Caco-2 (cell line): Measurements from ENCODE around the gene RNF130. TPM values are rescaled to one million over a fixed set of nuclear protein-coding genes. Genes with fewer than 3 reads are reported as not detected.

Experiments used
- BruUV-seq: library from RNA; stranded (reverse); fragments of 400-500 nt; replicated peaks from 2 replicates; lab custom pipeline; 2021; lab: Mats Ljungman, UMichigan
- CTCF ChIA-PET: fragments of 300-600 bp; sonication (Branson Sonifier 250); formaldehyde crosslinking; loops from one replicate; lab custom pipeline; 2022; ENCODE audit warnings: antibody characterized with exemption; lab: Charles Lee
- POLR2A ChIA-PET: fragments of 300-600 bp; sonication (Branson Sonifier 250); formaldehyde crosslinking; loops from one replicate; lab custom pipeline; 2022; ENCODE audit warnings: antibody characterized with exemption; lab: Charles Lee
- DNase-seq, 2 experiments: peaks; one replicate each; pipeline versions ENCODE4 v3.0.0 to v3.0.0-alpha.2; 2020 to 2022
- H3K27me3 ChIP-seq: replicated peaks from 2 replicates; pipeline ENCODE4 v1.6.0; 2011; ENCODE audit warnings: low read length; ENCODE audit not compliant: control insufficient read depth, insufficient read depth
- H3K36me3 ChIP-seq: 2 replicates; pipeline ENCODE4 v1.5.1; 2011; ENCODE audit warnings: low read length; ENCODE audit not compliant: control insufficient read depth, insufficient read depth
- H3K4me1 ChIP-seq: fragments of 250-450 bp; sonication (Bioruptor Pico); 2 replicates; pipeline ENCODE4 v1.5.1; 2020; ENCODE audit warnings: mild to moderate bottlenecking
- H3K4me3 ChIP-seq: 2 replicates; pipeline ENCODE4 v1.5.1; 2011; ENCODE audit warnings: low read depth, mild to moderate bottlenecking, control low read depth, low read length
- H3K9me3 ChIP-seq: fragments of 250-450 bp; sonication (Bioruptor Pico); 2 replicates; pipeline ENCODE4 v1.5.1; 2020; ENCODE audit warnings: mild to moderate bottlenecking, moderate library complexity
- H3K27ac Mint-ChIP-seq: one replicate; pipeline ENCODE4 v1.8.0; 2022; ENCODE audit warnings: mixed read lengths; ENCODE audit not compliant: unreplicated experiment
- H3K27me3 Mint-ChIP-seq: one replicate; pipeline ENCODE4 v1.8.0; 2022; ENCODE audit warnings: mixed read lengths; ENCODE audit not compliant: insufficient read depth, unreplicated experiment
- H3K36me3 Mint-ChIP-seq: one replicate; pipeline ENCODE4 v1.8.0; 2022; ENCODE audit warnings: mild to moderate bottlenecking, mixed read lengths; ENCODE audit not compliant: insufficient read depth, unreplicated experiment
- H3K4me1 Mint-ChIP-seq: one replicate; pipeline ENCODE4 v1.8.0; 2022; ENCODE audit warnings: low read depth, mixed read lengths; ENCODE audit not compliant: unreplicated experiment
- H3K4me3 Mint-ChIP-seq: one replicate; pipeline ENCODE4 v1.8.0; 2022; ENCODE audit warnings: mild to moderate bottlenecking, moderate library complexity, mixed read lengths; ENCODE audit not compliant: unreplicated experiment
- H3K9me3 Mint-ChIP-seq: one replicate; pipeline ENCODE4 v1.8.0; 2022; ENCODE audit warnings: mixed read lengths; ENCODE audit not compliant: unreplicated experiment
- intact Hi-C: fragments of 100-400 bp; cut with micrococcal nuclease; formaldehyde crosslinking; loops from one replicate; pipeline ENCODE4 v1.10.0; 2022; ENCODE audit not compliant: unreplicated experiment
- total RNA-seq: library from RNA; stranded (reverse); gene quantifications from 2 replicates; pipeline ENCODE4 v1.2.3, GENCODE V29; 2022
- TF ChIP-seq, protein P1 (sequence below), 2 experiments: fragments of 200-600 bp in 1 of 2; IDR thresholded peaks; 1 replicate in 1 of 2; 2 replicates in 1 of 2; pipeline versions ENCODE4 v1.5.1 to v1.8.0; 2011 to 2022; ENCODE audit warnings: antibody characterized with exemption in 1 of 2, control low read depth in 1 of 2, inconsistent platforms in 1 of 2, low read depth in 1 of 2, low read length in 1 of 2, mild to moderate bottlenecking in 1 of 2, moderate library complexity in 1 of 2; ENCODE audit not compliant: insufficient read depth in 1 of 2, severe bottlenecking in 1 of 2, unreplicated experiment in 1 of 2

RNF130 gene
- total RNA-seq, 1 experiment from 2014 or later, result 34.5 TPM

- intact Hi-C loops, result no loop called here
- Mint-ChIP-seq H3K27me3 (peaks cover under 1% of the 10 kb centered on the region), H3K9me3 (no peaks in the 10 kb centered on the region), H3K36me3 (no peaks in the 10 kb centered on the region), H3K27ac (no peak overlapping the region), H3K4me1 (no peaks in the 10 kb centered on the region), H3K4me3 (no peak overlapping the region)
- DNase-seq, result peak; percentile 24 to 35
- Histone ChIP-seq H3K4me3 (no peak overlapping the region), H3K9me3 (no peaks in the 10 kb centered on the region), H3K36me3 (no peaks in the 10 kb centered on the region), H3K27me3 (no peaks in the 10 kb centered on the region), H3K4me1 (peaks cover 10% of the 10 kb centered on the region)
- no TSS peak for BruUV-seq
- TF ChIP-seq, protein P1, sequence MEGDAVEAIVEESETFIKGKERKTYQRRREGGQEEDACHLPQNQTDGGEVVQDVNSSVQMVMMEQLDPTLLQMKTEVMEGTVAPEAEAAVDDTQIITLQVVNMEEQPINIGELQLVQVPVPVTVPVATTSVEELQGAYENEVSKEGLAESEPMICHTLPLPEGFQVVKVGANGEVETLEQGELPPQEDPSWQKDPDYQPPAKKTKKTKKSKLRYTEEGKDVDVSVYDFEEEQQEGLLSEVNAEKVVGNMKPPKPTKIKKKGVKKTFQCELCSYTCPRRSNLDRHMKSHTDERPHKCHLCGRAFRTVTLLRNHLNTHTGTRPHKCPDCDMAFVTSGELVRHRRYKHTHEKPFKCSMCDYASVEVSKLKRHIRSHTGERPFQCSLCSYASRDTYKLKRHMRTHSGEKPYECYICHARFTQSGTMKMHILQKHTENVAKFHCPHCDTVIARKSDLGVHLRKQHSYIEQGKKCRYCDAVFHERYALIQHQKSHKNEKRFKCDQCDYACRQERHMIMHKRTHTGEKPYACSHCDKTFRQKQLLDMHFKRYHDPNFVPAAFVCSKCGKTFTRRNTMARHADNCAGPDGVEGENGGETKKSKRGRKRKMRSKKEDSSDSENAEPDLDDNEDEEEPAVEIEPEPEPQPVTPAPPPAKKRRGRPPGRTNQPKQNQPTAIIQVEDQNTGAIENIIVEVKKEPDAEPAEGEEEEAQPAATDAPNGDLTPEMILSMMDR (IDR thresholded peaks at IDR 0.05; ENCODE audit: insufficient read depth in 1 of 2, low read depth in 1 of 2, low read length in 1 of 2, severe bottlenecking in 1 of 2, unreplicated experiment in 1 of 2), result no peak
- CTCF ChIA-PET, result interaction anchor here (1.2 kb wide), 1 partner anchor 61 kb away, joined by 3 read pairs; no protein-coding TSS in a partner anchor
- POLR2A ChIA-PET, result no interaction called here
Measured at GRCh38 chr5:179914032-179914755, 157.4 kb downstream of the RNF130 start.

- Mint-ChIP-seq H3K9me3 (no peaks in the 10 kb centered on the region), H3K36me3 (no peaks in the 10 kb centered on the region), H3K27ac (no peak overlapping the region), H3K27me3 (no peaks in the 10 kb centered on the region), H3K4me1 (no peaks in the 10 kb centered on the region), H3K4me3 (no peak overlapping the region)
- H3K9me3 ChIP-seq, result no peaks in the 10 kb centered on the region
- no peak for DNase-seq
- POLR2A ChIA-PET, result no interaction called here
- no peaks in the 10 kb centered on the region for H3K36me3 ChIP-seq
- intact Hi-C loops, result no loop called here
- no TSS peak for BruUV-seq
- no peak overlapping the region for H3K4me3 ChIP-seq
- peaks cover 11% of the 10 kb centered on the region for H3K4me1 ChIP-seq
- TF ChIP-seq, protein P1 (IDR thresholded peaks at IDR 0.05; ENCODE audit: insufficient read depth in 1 of 2, low read depth in 1 of 2, low read length in 1 of 2, severe bottlenecking in 1 of 2, unreplicated experiment in 1 of 2), result no peak
- H3K27me3 ChIP-seq, result no peaks in the 10 kb centered on the region
- CTCF ChIA-PET, result interaction anchor here (1.2 kb wide), 1 partner anchor 61 kb away, joined by 3 read pairs; no protein-coding TSS in a partner anchor
Measured at GRCh38 chr5:179913461-179913860, 158.1 kb downstream of the RNF130 start.

DNA sequence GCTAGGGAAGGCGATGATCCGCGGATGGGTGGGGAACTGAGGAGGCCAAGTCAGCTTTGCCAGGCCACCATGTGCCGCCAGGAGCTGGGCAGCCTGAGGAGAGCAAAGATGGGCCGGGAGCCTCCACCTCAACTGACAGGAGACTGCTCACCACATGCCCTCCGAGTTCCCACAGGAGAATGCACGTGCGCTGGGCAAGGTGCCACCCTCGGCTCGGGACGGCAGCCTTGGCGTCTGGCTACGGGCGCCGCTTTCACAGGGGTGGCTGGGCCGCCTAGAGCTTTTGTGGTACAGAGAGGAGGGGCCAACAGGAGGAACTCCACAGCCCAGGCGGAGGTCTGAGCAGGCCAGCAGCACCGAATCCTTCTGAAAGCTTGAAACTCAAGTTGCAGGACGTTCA lies 158.6 kb downstream of the RNF130 start:
- Histone ChIP-seq H3K4me1 (peaks cover 14% of the 10 kb centered on the region), H3K4me3 (no peak overlapping the region), H3K9me3 (no peaks in the 10 kb centered on the region), H3K36me3 (no peaks in the 10 kb centered on the region), H3K27me3 (no peaks in the 10 kb centered on the region)
- no peaks in the 10 kb centered on the region for H3K4me1 Mint-ChIP-seq
- no peak overlapping the region for H3K27ac Mint-ChIP-seq
- no peaks in the 10 kb centered on the region for H3K36me3 Mint-ChIP-seq
- POLR2A ChIA-PET, result no interaction called here
- no peak overlapping the region for H3K4me3 Mint-ChIP-seq
- H3K27me3 Mint-ChIP-seq, result no peaks in the 10 kb centered on the region
- no peak for DNase-seq
- intact Hi-C loops, result no loop called here
- CTCF ChIA-PET, result no interaction called here
- TF ChIP-seq, protein P1 (IDR thresholded peaks at IDR 0.05; ENCODE audit: insufficient read depth in 1 of 2, low read depth in 1 of 2, low read length in 1 of 2, severe bottlenecking in 1 of 2, unreplicated experiment in 1 of 2), result no peak
- no TSS peak for BruUV-seq
- H3K9me3 Mint-ChIP-seq, result no peaks in the 10 kb centered on the region
